GM12801 (cell line): ENCODE data around the gene ADGRB3.

ENCODE experiments used
- CTCF ChIP-seq: IDR thresholded peaks from one replicate; pipeline ENCODE4 v1.5.1; 2011; ENCODE audit warnings: control low read depth; ENCODE audit not compliant: insufficient read length; ENCODE audit errors: extremely low read depth

ADGRB3 gene

GRCh38 chr6:69232911-69233448 lies 597.9 kb downstream of the ADGRB3 start:
- no peak for TF ChIP-seq CTCF

- no peak for TF ChIP-seq CTCF
These were observed 603.0 kb downstream of the ADGRB3 start for GRCh38 chr6:69238067-69238466.

- TF ChIP-seq CTCF = no peak
These were observed 611.9 kb downstream of the ADGRB3 start for GRCh38 chr6:69246983-69247382.

- no peak for TF ChIP-seq CTCF
These were observed 625.9 kb downstream of the ADGRB3 start for GRCh38 chr6:69261010-69261409.

- no peak for TF ChIP-seq CTCF
These were observed 628.2 kb downstream of the ADGRB3 start for GRCh38 chr6:69263297-69263696.

GRCh38 chr6:69265090-69265489 lies 630.0 kb downstream of the ADGRB3 start:
- no peak for TF ChIP-seq CTCF

GRCh38 chr6:69265706-69266105 lies 630.6 kb downstream of the ADGRB3 start:
- no peak for TF ChIP-seq CTCF
